Frontal cortex (tissue), 4 donors: Measurements from ENCODE around the gene PDCD1LG2. TPM values are rescaled to one million over a fixed set of nuclear protein-coding genes. Genes with fewer than 3 reads are reported as not detected.
"Not testable (repeated sequence)": the region's sequence is repeated elsewhere in the genome, so short reads cannot be mapped to it uniquely, and the experiment has no call there.

Experiments used
- DNase-seq, 2 donors: peaks; one replicate each; pipeline ENCODE4 v3.0.0; 2012; ENCODE audit warnings: low spot score in 2 of 2
- FAIRE-seq: peaks from 2 replicates; lab custom pipeline; 2012; peaks lifted over from hg19 to GRCh38; lab: Jason Lieb, UNC
- total RNA-seq: library from RNA; depleted of rRNA; stranded (reverse); fragments of >200 nt; gene quantifications from one replicate; pipeline ENCODE4 v1.2.3, GENCODE V29; 2014
- donor health status: control.
- donor health status: control.
- donor health status: control.

Gene PDCD1LG2
- total RNA-seq, 1 donor from 2014 or later = 0.41 TPM

DNA sequence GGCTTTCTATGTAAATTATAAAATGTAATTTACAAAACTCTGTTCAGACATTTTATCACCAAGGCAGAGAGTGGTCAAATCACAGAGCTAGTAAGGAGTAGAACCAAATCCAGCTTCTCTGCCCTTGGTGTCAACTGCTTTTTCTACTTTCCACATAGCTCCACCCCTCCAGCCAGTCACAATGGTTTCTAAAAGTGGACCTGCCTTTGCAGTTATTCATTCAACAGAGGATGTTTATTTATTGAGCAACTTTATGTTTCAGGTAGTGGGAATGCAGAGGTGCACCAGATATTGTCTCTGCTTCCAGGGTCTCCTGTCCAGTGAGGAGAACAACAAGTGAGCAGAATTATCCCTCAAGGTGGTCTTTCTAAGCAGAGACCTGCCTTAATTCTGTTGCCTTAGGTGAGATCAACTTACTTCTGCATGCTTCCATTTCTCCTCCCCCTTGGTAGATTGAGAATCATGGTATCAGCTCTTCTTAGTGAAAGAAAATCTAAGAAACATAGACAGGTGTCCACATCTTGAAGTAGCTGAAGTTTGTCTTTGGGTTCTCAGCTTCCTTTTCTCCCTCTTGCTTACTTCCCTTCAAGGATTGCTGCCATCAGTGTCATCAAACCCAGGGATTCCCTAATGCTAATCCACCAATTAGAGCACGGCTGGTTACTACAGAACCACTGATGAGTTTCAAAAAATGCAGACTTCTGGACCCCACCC, 17.2 kb upstream of the PDCD1LG2 start:
- DNase-seq (no peak), FAIRE-seq (no peak)

GRCh38 chr9:5493679-5494511, 16.4 kb upstream of the PDCD1LG2 start:
- DNase-seq (no peak), FAIRE-seq (no peak)

DNA sequence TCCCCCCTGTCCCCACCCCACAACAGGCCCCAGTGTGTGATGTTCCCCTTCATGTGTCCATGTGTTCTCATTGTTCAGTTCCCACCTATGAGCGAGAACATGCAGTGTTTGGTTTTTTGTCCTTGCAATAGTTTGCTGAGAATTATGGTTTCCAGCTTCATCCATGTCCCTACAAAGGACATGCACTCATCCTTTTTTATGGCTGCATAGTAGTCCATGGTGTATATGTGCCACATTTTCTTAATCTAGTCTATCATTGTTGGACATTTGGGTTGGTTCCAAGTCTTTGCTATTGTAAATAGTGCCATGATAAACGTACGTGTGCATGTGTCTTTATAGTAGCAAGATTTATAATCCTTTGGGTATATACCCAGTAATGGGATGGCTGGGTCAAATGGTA, 15.6 kb upstream of the PDCD1LG2 start:
- not testable (repeated sequence) for FAIRE-seq, DNase-seq

DNA sequence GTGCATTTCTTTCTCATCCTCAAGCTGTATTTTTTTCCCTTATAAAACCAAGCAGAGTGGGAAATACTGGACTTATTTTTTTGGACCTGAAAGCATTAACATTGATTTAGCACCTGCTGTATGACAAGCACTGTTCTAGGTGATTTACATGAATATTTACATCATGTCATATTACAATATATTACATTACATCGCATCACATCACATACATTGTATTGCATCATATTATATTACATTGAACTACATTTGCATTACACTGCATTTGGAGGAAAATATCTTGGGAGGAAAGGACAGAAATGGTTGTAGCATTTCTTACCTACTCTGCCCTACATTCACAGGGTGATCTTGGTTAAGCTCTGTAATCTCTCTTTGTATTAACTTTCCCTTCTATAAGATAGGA, 11.2 kb upstream of the PDCD1LG2 start:
- DNase-seq (no peak), FAIRE-seq (no peak)

DNA sequence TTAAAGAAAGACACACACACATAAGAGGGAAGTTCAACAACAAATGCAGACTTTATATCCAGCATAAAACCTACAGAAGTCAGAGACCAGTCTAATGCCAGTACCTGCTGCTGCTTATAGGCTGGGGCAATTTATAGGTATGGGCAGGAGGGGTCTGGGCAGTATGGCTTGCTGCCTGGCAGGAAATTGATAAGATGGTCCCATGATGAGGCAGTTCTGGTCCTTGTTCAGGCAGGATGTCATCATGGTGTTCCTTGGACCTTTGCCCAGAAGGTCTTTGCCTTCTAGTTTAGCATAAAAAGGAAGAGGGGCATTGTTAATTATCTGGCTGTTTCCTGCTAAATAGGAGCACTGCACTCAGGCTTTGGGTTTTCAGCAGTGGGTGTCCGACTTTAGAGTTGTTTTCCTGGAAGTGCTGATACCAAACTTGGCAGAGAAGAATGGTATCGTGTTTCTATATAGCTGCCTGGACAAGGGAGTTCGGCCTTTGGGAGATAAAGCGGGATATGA, 10.4 kb upstream of the PDCD1LG2 start:
- FAIRE-seq (no peak), DNase-seq (no peak)

- FAIRE-seq (no peak), DNase-seq (no peak)
Measured at GRCh38 chr9:5500441-5501235, 9.7 kb upstream of the PDCD1LG2 start.

- FAIRE-seq = no peak
- DNase-seq = no peak
Measured at GRCh38 chr9:5502553-5502952, 7.8 kb upstream of the PDCD1LG2 start.

GRCh38 chr9:5509573-5509972, 758 bp upstream of the PDCD1LG2 start:
- DNase-seq (no peak), FAIRE-seq (no peak)

DNA sequence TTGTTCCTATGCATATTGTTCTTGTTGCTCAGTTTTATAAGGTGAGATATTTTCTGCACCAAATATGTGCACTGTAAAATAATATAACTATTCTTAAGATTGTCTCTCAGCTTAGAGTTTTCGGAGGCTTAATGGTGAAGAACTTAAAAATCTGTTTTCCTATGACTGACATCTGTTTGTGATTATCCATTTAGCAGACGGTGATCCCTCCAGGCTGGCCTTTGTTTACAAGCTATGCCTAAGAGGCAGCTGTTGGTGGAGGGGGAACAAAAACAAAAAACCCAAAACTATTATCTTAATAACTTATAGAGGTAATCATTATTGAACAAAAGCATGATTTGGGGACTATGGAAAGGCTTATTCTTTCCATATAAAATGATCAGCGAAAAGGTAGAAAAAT, 658 bp downstream of the PDCD1LG2 start:
- FAIRE-seq = no peak

DNA sequence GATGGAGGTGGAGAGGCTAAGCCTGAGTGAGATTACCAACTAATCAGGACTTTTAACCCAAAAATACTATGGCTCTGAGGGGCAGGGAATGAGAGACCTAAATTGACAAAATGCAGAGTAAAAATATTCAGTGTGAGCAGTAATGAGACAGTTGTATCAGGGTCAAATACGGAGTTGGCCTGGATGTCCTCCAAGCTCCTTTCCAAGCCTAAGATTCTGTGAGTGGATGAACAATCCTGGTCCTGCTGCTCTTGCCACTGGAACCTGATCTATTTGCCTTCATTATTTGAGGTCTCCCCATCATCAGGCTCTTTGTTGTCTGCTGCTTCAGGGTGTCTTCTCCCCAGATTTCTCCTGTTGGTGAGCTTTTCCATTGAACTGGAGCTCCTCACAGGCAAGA, 1.1 kb downstream of the PDCD1LG2 start:
- DNase-seq = no peak
- no peak for FAIRE-seq

More for the DNA sequence above, 658 bp downstream of the PDCD1LG2 start:
- DNase-seq = no peak

GRCh38 chr9:5511935-5512580, 1.7 kb downstream of the PDCD1LG2 start:
- FAIRE-seq (no peak), DNase-seq (no peak)

DNA sequence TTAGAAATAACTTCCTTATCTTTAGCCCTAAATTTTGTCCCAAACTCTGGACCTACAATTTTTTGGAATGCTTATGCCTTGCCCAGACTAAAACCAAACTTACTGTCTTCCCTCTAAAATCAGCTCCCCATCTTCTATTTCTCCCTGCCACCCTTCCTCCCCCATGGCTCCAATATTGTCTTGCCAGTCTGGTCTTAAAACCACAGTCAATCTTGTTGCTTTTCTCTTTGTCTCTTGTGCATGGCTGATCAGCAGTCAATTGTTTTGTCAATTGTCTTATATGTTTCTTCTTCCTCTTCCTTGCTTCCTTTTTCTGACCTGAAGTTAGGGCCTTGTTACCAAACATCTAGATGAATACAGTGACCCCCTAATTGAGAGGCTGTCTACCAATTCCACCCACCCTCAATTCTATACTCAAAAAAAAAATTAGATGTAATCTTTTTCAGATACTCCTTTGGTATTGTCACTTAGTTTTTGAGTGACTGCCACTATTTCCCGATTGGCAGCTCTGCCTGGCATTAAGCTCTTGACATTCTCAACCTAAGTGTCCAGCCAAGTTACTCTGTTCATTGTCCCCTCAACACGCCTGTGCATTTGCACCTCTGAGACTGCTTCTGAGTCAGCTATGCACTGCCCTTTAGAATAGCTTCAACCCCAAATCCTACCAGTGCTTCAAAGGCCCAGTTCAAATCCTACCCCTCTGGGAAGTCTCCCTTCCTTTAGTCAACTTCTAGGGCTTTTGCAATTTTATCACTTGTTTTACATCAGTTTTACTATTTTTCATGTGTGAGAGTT, 2.5 kb downstream of the PDCD1LG2 start:
- FAIRE-seq (no peak), DNase-seq (no peak)

GRCh38 chr9:5513966-5514616, 3.8 kb downstream of the PDCD1LG2 start:
- FAIRE-seq (no peak), DNase-seq (no peak)

DNA sequence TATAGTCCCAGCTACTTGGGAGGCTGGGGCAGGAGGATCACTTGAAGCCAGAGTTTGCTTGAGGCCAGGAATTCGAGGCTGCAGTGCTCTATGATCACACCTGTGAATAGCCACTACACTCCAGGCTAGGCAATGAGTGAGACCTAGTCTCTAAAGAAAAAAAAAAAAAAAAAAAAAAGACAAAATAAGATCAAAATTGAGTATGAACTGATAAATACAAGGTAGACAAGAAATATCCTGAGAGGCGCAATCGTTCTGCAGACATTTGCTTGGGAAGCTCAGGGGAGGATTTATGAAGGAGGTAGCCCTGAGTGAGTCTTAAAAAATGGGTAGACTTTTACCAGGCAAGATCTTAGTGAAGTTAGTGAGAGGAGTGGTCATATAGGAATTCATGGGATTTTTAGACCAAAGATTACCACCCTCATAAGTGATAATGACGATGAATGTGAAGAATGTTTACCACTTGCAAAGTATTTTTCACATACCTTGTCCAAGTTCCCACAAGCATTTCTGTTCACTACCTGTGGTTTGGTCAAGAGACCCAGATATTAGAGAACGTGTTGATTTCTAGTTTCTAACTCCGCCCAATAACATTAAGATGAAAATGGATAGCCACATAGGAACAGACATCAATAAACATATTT, 4.4 kb downstream of the PDCD1LG2 start:
- FAIRE-seq (no peak), DNase-seq (no peak)

GRCh38 chr9:5515261-5515650, 4.9 kb downstream of the PDCD1LG2 start:
- DNase-seq (no peak), FAIRE-seq (no peak)

GRCh38 chr9:5516453-5517220, 6.3 kb downstream of the PDCD1LG2 start:
- DNase-seq = no peak
- no peak for FAIRE-seq

GRCh38 chr9:5518171-5518936, 8.0 kb downstream of the PDCD1LG2 start:
- FAIRE-seq = no peak
- no peak for DNase-seq
